COR-L47 (cell line): Measurements from ENCODE around the gene CAMK2A.

Experiments
- DNase-seq: peaks from one replicate; lab custom pipeline; 2025; lab: John Stamatoyannopoulos, UW

CAMK2A gene

GRCh38 chr5:150299571-150300327 is 10.2 kb upstream of the CAMK2A start:
- no peak for DNase-seq

DNA sequence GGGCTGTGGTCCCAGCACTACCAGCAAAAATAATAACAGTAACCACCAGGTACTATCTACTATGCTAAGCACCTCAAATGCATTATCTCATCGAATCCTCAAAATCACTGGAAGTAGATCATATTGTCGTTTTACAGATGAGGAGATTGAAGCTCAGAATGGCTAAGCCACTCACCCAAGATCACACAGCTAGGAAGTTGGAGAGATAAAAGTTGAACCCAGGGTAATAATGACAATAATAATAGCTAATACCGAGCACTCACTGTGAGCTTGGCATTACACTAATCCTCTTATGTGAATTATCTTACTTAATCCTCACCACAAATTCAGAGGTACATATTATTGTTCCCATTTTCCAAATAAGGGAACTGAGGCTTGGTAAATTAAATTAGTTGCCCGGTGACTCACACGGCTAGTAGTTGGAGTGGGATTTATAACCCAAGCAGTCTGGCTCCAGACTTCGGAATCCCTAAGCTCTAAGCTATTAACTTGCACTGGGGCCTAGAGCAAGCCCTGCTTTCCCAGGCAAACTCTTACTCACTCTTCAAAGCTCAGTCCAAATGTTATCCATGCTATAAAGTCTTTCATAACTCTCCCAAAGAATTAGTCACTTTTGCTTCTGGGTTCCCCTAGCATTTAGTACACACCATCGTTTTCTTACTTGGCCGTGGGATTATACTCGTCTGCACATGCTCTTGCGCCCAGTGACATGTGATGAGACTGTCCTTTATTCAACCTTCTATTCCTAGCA is 9.3 kb upstream of the CAMK2A start:
- no peak for DNase-seq

GRCh38 chr5:150297934-150298595 is 8.5 kb upstream of the CAMK2A start:
- DNase-seq: no peak

- no peak for DNase-seq
Measured at GRCh38 chr5:150297236-150297890, 7.8 kb upstream of the CAMK2A start.

DNA sequence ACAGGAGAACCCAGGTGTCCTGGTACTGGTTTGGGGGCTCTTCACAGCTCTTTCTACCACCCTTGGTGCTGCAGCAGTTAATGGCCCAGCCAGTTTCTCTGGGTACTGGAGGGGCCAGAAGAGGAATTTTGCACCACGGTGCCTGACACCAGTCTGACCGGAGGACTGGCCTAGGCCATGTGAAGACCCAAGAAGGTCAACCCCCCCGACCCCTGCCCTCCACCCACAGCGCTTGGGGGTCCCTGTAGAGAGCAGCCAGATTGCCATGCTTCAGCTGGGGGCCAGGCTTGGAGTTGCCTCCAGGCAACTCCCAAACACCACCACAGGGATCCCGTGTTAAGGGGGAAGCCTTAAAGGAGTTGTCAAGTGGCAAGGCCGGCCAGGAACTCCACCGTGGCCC is 6.9 kb upstream of the CAMK2A start:
- DNase-seq: no peak

DNA sequence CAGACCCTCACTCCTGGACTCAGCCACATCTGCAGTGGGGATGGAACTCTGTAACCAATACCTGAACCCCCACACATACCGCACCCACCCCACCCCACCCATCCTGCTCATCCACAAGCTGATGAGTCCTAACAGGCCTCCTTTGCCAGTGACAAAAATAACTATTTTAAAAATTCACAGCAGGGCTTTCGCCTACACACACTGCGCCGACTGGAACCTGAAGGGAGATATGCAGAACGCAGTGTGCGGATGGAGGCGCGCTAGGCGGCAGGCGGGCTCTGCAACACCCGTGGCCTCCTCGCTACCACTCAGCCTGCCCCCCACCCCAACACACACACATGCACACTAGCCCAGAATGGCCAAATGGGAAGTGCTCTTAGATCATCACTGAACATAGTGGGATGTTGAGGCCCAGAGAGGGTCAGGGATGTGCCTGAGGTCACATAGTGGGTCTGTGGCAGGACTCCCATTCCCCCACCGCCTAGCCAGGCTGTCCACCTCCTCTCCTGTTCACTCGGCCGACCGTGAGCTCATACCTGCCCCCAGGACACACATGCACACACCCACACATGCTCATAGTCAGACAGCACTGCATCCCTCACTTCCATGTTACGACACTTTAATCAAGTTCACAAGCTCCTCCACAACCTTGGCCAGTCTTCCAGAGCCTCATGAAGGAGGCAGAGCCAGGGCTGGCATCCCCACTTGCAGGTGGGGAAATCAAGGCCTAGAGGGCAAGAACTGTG is 6.3 kb upstream of the CAMK2A start:
- DNase-seq: no peak

DNA sequence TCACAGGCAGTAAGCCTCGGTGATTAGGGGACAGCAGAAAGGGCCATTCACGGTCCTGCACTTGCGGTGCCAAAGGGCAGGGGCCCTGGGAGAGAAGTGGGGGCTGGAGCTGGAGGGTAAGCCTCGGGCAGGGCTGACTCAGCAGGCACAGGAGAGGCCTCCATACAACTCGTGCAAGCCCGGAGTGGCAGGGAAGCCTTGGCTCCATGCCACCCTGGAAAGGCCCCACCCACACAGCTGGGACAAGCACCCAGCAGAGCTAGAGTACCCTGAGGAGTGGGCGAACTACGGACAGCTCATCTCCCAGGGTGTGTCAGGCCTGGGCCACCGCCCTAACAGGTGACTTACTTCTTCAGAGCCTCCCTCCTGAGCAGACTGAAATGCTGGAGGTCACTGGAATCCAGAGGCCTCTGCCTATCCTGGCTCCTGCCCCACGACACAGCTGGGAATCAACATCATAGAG is 5.6 kb upstream of the CAMK2A start:
- peak; percentile 56 for DNase-seq

DNA sequence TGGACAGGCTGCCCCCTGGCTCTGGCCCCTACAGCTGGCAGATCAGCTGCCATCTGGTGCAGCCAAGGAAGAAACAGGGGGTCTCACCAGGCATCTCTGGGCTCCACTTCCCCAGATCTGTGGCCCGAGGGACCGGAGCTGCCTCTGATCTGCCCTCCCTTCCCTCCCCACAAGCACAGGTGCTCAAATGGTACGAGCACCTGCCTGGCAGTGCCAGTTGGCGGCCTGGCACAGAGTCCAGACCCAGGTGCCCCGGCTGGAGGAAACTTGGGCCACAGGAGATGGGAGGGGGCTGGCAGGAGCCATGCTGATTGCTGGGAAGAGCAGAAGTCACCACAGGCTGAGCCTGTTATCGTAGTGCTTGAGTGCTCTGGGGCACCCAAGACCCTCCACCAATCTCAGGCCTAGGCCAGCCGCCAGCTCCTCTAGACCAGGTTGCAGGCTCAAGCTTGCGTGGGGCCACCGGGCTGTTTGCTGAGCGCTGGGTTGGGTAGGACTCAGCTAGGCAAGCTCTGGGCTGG is 5.0 kb upstream of the CAMK2A start:
- no peak for DNase-seq

GRCh38 chr5:150293091-150293941 is 3.7 kb upstream of the CAMK2A start:
- DNase-seq: no peak

DNA sequence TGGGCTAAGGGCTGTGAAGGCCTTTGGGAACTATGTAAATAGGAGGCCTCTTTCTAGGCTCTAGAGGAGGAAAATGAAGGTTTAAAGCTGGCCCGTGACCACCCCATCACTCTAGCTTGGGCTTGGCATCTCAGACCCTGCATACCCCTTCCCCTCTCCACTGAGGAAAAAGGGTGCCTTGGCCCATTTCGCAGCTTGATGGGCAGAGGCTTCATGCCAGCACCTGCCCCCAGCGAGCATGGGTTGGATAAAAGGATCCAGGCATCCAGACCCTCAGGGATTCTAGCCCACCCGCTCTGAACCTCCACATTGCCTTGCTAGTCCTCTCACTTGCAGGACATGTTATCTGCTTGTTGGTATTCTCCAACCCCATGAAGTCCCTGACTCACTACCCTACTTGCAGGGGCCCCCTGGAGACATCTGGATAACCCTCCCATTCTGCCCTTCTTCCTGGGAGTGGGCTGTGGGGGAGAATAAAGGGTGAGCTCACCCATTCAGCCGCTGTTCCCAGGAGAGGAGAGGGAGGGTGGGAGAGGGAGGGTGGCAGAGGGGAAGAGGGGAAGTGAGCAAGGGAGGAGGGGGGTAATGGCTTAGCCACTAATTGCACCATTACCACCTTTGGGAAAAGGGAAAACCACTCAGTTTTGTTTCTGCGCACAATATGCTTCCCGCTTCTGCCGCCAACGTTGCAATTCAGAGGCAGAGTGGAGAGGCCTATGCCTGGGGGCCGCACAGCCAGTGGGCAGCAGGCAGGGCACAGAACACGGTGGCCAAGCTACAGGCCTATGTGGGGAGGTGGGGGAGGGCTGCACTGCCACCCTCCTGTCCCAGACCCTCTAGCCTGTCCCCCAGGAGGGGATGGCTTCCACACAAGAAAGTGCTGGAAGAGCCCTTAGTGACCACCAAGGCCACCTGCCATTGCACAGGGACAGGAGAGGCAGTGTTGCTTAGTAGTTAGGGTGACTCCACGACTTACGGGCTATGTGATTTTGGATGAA is 2.1 kb upstream of the CAMK2A start:
- no peak for DNase-seq

DNA sequence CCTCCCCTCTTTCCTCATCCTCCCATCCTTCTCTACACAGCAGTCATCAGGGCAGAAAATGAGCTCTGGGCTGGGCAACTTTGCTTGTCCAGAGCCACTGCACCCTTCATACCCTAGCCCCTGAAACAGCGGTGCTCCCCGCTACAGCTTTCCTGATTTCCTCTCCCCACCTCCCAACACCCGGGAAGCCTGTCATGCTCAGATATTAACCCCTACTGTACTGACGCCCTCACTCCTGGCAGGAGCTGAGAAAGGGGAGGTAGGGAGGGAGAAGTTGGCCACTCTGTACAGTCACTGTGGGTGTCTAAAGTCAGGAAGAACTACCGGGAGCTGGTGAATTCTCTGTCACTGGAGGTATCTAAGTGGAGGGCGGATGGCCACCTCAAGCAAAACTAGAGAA is 782 bp downstream of the CAMK2A start:
- DNase-seq: no peak

- DNase-seq: no peak
Measured at GRCh38 chr5:150288361-150288760, 1.2 kb downstream of the CAMK2A start.

DNA sequence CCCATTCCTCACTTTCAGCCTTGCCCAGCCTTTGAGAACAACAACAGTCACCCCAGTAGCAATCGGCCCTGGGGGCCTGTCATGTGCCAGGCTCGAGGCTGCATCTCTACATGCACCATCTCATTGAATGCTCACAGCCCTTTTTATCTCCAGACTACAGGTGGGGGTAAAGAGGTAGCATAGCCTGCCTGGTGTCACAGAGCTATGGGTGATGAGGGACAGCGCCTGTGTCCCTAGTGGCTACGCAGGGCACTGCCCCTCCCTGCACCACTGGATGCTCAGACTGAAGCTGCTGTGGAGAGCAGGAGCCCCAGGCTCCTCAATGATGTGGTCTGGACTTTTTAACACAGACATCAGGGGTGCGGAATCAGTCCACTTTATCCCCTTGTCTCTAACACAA is 2.8 kb downstream of the CAMK2A start:
- peak; percentile 24 for DNase-seq

DNA sequence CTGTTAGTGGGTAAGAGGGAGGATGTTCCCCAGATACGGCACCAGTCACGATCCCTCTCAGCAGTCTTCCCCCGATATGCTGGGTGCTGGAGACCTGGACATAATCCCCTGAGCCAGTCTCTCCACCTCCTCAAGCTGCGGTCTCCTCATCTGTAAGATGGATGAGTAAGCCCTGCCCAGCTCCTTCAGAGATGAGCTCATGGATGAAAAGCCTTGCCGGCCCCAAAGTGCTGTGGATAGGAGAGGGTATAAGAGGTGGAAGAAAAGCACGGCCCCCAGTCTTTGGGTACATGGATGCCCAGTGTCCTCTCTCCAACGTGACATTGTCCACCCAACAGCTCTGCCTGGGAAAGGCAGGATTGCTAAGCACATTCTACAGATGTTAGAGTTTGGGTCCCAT is 4.5 kb downstream of the CAMK2A start:
- no peak for DNase-seq

- DNase-seq: no peak
Measured at GRCh38 chr5:150284311-150284710, 5.3 kb downstream of the CAMK2A start.

GRCh38 chr5:150283904-150284303 is 5.7 kb downstream of the CAMK2A start:
- DNase-seq: no peak

DNA sequence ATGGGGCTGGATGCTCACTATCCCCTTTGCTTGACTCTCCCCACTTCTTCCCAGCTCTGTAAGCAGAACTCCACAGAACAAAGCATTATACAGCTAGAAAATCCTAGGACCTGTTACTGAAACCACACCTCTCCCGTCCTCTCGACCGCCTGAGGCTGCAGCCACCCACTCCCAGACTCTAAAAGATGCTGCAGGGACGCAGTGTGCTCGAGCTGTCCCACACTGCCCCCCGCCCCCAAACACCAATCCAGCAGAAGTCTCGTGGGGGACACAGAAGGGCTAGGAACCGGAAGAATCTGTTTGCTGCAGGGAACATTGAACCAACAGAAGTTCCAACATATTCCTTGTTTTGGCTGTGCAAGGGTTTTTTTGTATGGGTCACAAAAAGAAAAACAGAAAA is 7.6 kb downstream of the CAMK2A start:
- no peak for DNase-seq

DNA sequence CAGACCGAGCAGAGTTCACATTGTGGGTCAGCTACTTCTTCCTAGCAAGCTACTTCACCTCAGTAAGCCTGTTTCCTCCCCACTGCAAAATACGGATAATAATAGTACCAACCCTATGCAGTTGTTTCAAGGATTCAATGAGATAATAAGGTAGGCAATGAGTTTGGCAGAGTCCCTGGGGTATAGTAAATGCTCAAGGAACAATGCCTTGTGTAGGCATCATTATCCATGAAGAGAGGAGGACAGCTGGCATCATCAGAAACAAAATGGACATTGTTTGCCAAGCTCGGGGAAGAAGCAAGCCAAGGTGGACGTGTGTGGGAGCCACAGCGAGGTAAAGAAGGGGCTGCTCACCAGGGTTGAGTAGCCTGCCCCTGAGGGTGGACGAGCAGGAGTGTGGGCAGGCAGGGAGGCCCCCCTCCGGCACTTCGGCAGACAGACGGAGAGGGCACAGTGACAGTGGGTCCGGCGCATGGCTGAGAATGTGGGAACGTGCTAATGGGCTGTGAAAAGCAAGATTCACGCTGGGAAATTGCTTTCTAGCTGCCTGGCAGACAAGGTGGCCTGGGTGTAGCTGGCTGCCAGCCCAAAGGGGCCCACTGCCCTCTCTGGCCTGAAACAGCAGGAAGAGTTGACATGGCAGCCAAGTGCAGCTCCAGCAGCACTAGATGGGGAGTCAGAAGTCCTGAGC is 10.1 kb downstream of the CAMK2A start:
- DNase-seq: peak; percentile 59

DNA sequence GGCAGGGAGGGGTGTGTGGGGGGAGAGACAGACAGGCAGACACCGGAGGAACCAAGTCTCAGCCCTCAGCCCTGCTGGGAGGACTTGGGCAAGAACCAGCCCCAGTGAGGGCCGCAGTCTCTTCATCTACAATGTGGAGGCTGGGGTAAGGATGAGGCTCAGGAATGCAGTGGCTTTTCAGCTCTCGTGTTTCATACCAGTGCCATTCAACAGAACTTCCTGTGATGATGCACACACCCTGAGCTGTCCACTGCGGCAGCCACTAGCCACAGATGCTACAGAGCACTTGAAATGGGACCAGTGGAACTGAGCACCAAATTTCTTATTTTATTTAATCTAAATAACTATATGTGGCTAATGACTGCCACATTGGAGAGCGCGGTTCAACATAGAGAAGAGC is 10.7 kb downstream of the CAMK2A start:
- no peak for DNase-seq
